HUES64 (cell line): Measurements from ENCODE around the gene DHRSX.
"Not testable (repeated sequence)": the region's sequence is repeated elsewhere in the genome, so short reads cannot be mapped to it uniquely, and the experiment has no call there.

Experiments
- H3K27ac ChIP-seq: 2 replicates; pipeline ENCODE4 v1.7.0; 2013; ENCODE audit warnings: low read depth, low read length, inconsistent platforms
- H3K27me3 ChIP-seq: 2 replicates; pipeline ENCODE4 v1.6.1; 2013; ENCODE audit warnings: mild to moderate bottlenecking, low read length; ENCODE audit not compliant: insufficient read depth
- H3K36me3 ChIP-seq: 2 replicates; pipeline ENCODE4 v1.6.1; 2013; ENCODE audit warnings: mild to moderate bottlenecking, low read length; ENCODE audit not compliant: insufficient read depth
- H3K4me1 ChIP-seq: 2 replicates; pipeline ENCODE4 v1.6.1; 2013; ENCODE audit warnings: mild to moderate bottlenecking, low read length, moderate library complexity; ENCODE audit not compliant: insufficient read depth
- H3K4me3 ChIP-seq: 2 replicates; pipeline ENCODE4 v1.5.1; 2013; ENCODE audit warnings: mild to moderate bottlenecking, low read length, moderate library complexity
- H3K9ac ChIP-seq: 2 replicates; pipeline ENCODE4 v1.6.1; 2013; ENCODE audit warnings: mild to moderate bottlenecking, low read depth, low read length
- H3K9me3 ChIP-seq: 2 replicates; pipeline ENCODE4 v1.6.1; 2013; ENCODE audit warnings: low read depth, low read length; ENCODE audit not compliant: insufficient read depth
- WGBS: fragments of 150-250, 120-280 bp; methylation state at CpG from one replicate; pipeline ENCODE4 v1.1.7; 2013; ENCODE audit warnings: missing lambda C conversion rate; 5-methylcytosine and 5-hydroxymethylcytosine counted together

DHRSX gene

DNA sequence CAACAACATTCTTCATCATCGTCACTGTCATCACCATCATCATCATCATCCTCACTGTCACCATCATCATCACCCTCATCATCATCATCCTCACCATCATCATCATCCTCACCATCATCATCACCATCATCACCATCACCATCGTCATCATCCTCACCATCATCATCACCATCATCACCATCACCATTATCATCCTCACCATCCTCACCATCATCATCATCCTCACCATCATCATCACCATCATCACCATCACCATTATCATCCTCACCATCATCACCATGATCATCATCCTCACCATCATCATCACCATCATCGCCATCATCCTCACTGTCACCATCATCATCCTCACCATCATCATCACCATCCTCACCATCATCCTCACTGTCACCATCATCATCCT, 18.9 kb upstream of the DHRSX start:
- H3K27me3 ChIP-seq, H3K36me3 ChIP-seq, H3K27ac ChIP-seq, H3K4me1 ChIP-seq, H3K4me3 ChIP-seq, H3K9ac ChIP-seq, H3K9me3 ChIP-seq: not testable (repeated sequence)
- 97% methylated on average over 3 of the region's 3 CpGs for WGBS

- Histone ChIP-seq H3K9ac (no peak overlapping the region), H3K27me3 (no peaks in the 10 kb centered on the region), H3K9me3 (no peaks in the 10 kb centered on the region), H3K36me3 (no peaks in the 10 kb centered on the region), H3K4me1 (0 out of 2 replicates have a peak, but pooled peaks cover 2% of the 10 kb centered on the region), H3K27ac (no peak overlapping the region), H3K4me3 (no peak overlapping the region)
- 93% methylated on average over 6 of the region's 6 CpGs for WGBS
These were observed 16.3 kb upstream of the DHRSX start for GRCh38 chrX:2517055-2517454.

- Histone ChIP-seq H3K36me3 (no peaks in the 10 kb centered on the region), H3K4me3 (no peak overlapping the region), H3K9me3 (no peaks in the 10 kb centered on the region), H3K27ac (no peak overlapping the region), H3K4me1 (0 out of 2 replicates have a peak, but pooled peaks cover 2% of the 10 kb centered on the region), H3K9ac (no peak overlapping the region), H3K27me3 (no peaks in the 10 kb centered on the region)
- WGBS: 94% methylated on average over 5 of the region's 5 CpGs
These were observed 15.8 kb upstream of the DHRSX start for GRCh38 chrX:2516623-2517022.

DNA sequence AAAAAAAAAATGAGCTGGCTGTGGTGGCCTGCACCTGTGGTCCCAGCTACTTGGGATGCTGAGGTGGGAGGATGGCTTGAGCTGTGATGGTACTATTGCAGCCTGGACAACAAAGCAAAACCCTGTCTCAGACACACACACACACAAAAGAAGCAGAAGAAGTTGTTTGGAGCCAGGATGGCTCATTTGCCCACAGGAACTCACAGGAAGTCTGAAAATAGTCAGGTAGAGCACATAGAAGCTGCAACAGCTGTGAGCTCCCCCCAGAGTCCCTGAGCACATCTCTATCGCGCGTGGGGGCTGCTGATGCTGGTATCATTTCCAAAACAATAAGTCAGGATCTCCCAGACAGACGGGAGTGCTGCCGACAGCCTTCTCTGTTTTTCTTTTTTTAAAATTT, 13.4 kb upstream of the DHRSX start:
- Histone ChIP-seq H3K9me3 (no peaks in the 10 kb centered on the region), H3K4me1 (0 out of 2 replicates have a peak, but pooled peaks cover 2% of the 10 kb centered on the region), H3K4me3 (no peak overlapping the region), H3K36me3 (no peaks in the 10 kb centered on the region), H3K9ac (no peak overlapping the region), H3K27ac (no peak overlapping the region), H3K27me3 (no peaks in the 10 kb centered on the region)
- WGBS: 88% methylated on average over 5 of the region's 5 CpGs

GRCh38 chrX:2513121-2513664, 12.4 kb upstream of the DHRSX start:
- Histone ChIP-seq H3K27ac (no peak overlapping the region), H3K4me1 (0 out of 2 replicates have a peak, but pooled peaks cover 2% of the 10 kb centered on the region), H3K4me3 (no peak overlapping the region), H3K9me3 (no peaks in the 10 kb centered on the region), H3K9ac (no peak overlapping the region), H3K27me3 (no peaks in the 10 kb centered on the region), H3K36me3 (no peaks in the 10 kb centered on the region)
- 58% methylated on average over 6 of the region's 6 CpGs for WGBS

GRCh38 chrX:2512501-2512900, 11.7 kb upstream of the DHRSX start:
- H3K4me1 ChIP-seq: 0 out of 2 replicates have a peak, but pooled peaks cover 2% of the 10 kb centered on the region
- no peaks in the 10 kb centered on the region for H3K27me3 ChIP-seq
- no peak overlapping the region for H3K27ac ChIP-seq
- H3K4me3 ChIP-seq: no peak overlapping the region
- no peak overlapping the region for H3K9ac ChIP-seq
- 92% methylated on average over 7 of the region's 8 CpGs for WGBS
- no peaks in the 10 kb centered on the region for H3K36me3 ChIP-seq
- H3K9me3 ChIP-seq: no peaks in the 10 kb centered on the region

DNA sequence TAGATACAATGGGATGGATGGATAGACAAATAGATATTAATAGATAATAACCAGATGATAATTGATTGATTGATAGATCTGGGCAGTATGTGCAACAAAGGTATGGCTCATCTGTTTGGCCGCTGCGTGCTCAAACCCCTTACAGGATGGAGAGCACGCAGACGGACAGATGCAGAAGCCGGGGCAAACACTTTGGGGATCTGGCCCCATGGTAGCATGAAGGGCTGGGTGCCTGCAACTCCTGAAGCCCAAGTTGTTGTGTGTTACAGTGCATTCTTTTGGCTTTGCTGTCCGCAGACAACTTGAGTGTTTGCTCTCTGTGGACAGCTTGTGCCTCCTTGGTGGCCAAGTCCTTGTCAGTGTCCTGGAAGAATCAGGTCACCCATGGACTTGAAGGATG, 10.6 kb upstream of the DHRSX start:
- 97% methylated on average over 6 of the region's 6 CpGs for WGBS
- Histone ChIP-seq H3K9ac (no peak overlapping the region), H3K27me3 (no peaks in the 10 kb centered on the region), H3K27ac (no peak overlapping the region), H3K9me3 (no peaks in the 10 kb centered on the region), H3K4me3 (no peak overlapping the region), H3K4me1 (0 out of 2 replicates have a peak, but pooled peaks cover 2% of the 10 kb centered on the region), H3K36me3 (no peaks in the 10 kb centered on the region)

DNA sequence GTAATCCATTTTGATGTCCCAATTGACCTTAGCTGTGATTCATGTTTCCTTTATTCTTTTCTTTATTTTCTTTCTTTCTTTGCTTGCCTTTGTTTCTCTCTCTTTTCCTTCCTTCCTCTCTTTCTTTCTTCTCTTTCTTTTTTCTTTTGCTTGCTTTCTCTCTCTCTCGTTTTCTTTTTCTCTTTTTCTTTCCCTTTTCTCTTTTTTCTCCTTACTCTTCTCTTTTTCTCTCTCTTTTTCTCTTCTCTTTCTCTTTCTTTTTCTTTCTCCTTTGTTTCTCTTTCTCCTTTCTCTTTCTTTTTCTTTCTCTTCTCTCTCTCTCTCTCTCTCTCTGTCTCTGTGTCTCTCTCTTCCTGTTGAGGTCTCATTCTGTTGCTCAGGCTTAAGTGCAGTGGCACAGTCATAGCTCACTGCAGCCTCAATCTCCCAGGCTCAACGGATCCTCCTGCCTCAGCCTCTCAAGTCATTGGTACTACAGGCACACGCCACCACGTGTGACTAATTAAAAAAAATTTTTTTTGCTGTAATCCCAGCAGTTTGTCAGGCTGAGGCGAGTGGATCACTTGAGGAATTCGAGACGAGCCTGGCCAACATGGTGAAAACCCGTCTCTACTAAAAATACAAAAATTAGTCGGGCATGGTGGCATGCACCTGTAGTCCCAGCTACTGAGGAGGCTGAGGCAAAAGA, 8.0 kb upstream of the DHRSX start:
- 93% methylated on average over 9 of the region's 9 CpGs for WGBS

GRCh38 chrX:2507904-2508627, 7.3 kb upstream of the DHRSX start:
- WGBS: 90% methylated on average over 7 of the region's 8 CpGs
- Histone ChIP-seq H3K4me3 (no peak overlapping the region), H3K9ac (no peak overlapping the region), H3K36me3 (no peaks in the 10 kb centered on the region), H3K9me3 (no peaks in the 10 kb centered on the region), H3K27ac (no peak overlapping the region), H3K27me3 (no peaks in the 10 kb centered on the region), H3K4me1 (no peaks in the 10 kb centered on the region)

More for the DNA sequence above, 8.0 kb upstream of the DHRSX start:
- Histone ChIP-seq H3K27me3 (no peaks in the 10 kb centered on the region), H3K27ac (no peak overlapping the region), H3K9me3 (no peaks in the 10 kb centered on the region), H3K4me1 (0 out of 2 replicates have a peak, but pooled peaks cover 2% of the 10 kb centered on the region), H3K36me3 (no peaks in the 10 kb centered on the region), H3K4me3 (no peak overlapping the region), H3K9ac (no peak overlapping the region)

- H3K9me3 ChIP-seq: no peaks in the 10 kb centered on the region
- no peaks in the 10 kb centered on the region for H3K36me3 ChIP-seq
- H3K9ac ChIP-seq: no peak overlapping the region
- 100% methylated on average over 3 of the region's 3 CpGs for WGBS
- no peak overlapping the region for H3K4me3 ChIP-seq
- no peaks in the 10 kb centered on the region for H3K27me3 ChIP-seq
- H3K27ac ChIP-seq: no peak overlapping the region
- no peaks in the 10 kb centered on the region for H3K4me1 ChIP-seq
These were observed 6.4 kb upstream of the DHRSX start for GRCh38 chrX:2507196-2507595.

DNA sequence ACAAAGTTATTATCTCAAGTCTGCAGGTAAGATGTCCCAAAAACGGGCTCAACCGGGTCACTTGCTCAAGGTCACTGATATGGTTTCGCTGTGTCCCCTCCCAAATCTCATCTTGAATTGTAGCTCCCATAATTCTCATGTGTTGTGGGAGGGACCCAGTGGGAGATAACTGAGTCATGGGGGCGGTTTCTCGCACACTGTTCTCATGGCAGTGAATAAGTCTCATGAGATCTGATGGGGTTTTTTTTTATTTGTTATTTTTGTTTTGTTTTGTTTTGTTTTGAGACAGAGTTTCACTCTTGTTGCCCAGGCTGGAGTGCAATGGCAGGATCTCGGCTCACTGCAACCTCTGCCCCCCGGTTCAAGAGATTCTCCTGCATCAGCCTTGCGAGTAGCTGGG, 4.6 kb upstream of the DHRSX start:
- not testable (repeated sequence) for H3K9ac ChIP-seq, H3K36me3 ChIP-seq, H3K4me3 ChIP-seq, H3K4me1 ChIP-seq, H3K9me3 ChIP-seq, H3K27ac ChIP-seq, H3K27me3 ChIP-seq
- WGBS: 96% methylated on average over 8 of the region's 8 CpGs
